Mucosa of descending colon (tissue), 3 donors: ENCODE results near the gene CASKIN1. TPM values are rescaled to one million over a fixed set of nuclear protein-coding genes. Genes with fewer than 3 reads are reported as not detected.
"Not testable (repeated sequence)": the region's sequence is repeated elsewhere in the genome, so short reads cannot be mapped to it uniquely, and the experiment has no call there.

Source experiments
- ATAC-seq: fragments of 200-7000 bp; cut with Tn5 transposase; one replicate; pipeline ENCODE4 v1.9.1; 2020; ENCODE audit warnings: mild to moderate bottlenecking, moderate library complexity
- DNase-seq, 3 donors: peaks; one replicate each; pipeline ENCODE4 v3.0.0-alpha.2; 2020
- H3K36me3 ChIP-seq: fragments of 200-600 bp; one replicate; pipeline ENCODE4 v1.8.0; 2021; ENCODE audit warnings: low read depth, mild to moderate bottlenecking
- H3K4me1 ChIP-seq: fragments of 200-600 bp; one replicate; pipeline ENCODE4 v1.8.0; 2021; ENCODE audit warnings: low read depth, mild to moderate bottlenecking
- H3K4me3 ChIP-seq: fragments of 200-600 bp; one replicate; pipeline ENCODE4 v1.8.0; 2021; ENCODE audit warnings: mild to moderate bottlenecking
- H3K9me3 ChIP-seq: fragments of 200-600 bp; one replicate; pipeline ENCODE4 v1.8.0; 2021; ENCODE audit warnings: mild to moderate bottlenecking
- intact Hi-C, 2 donors: fragments of 100-400 bp; cut with DNase I in 1 of 2; cut with micrococcal nuclease in 1 of 2; formaldehyde crosslinking; loops; one replicate each; pipeline versions ENCODE4 v1.11.0 to v1.11.1; 2022; cut with DNase I, micrococcal nuclease
- total RNA-seq, 3 donors: library from RNA; stranded (reverse); fragmentation: NEBNext Ultra II Directional in 2 of 3; extraction: Animal tissue kit (Norgen Biotek cat#: 25700) in 2 of 3; gene quantifications; one replicate each; pipeline versions ENCODE4 v1.2.1 to v1.2.4, GENCODE V29; 2021 to 2023
- TF ChIP-seq, protein P1 (sequence below): fragments of 200-600 bp; IDR thresholded peaks from one replicate; pipeline ENCODE4 v1.8.0; 2022; ENCODE audit warnings: antibody characterized with exemption, mild to moderate bottlenecking
- donor health status: DM: no; HTN: no; CAD: no; lungs with moderate emphysema.
- donor health status: DM: no; HTN: no; CAD: no.
- donor health status: DM: no; HTN: yes; CAD: no.

Gene CASKIN1
- total RNA-seq, 3 donors from 2014 or later, result 0.06 to 1.5 (median 1.0) TPM

DNA sequence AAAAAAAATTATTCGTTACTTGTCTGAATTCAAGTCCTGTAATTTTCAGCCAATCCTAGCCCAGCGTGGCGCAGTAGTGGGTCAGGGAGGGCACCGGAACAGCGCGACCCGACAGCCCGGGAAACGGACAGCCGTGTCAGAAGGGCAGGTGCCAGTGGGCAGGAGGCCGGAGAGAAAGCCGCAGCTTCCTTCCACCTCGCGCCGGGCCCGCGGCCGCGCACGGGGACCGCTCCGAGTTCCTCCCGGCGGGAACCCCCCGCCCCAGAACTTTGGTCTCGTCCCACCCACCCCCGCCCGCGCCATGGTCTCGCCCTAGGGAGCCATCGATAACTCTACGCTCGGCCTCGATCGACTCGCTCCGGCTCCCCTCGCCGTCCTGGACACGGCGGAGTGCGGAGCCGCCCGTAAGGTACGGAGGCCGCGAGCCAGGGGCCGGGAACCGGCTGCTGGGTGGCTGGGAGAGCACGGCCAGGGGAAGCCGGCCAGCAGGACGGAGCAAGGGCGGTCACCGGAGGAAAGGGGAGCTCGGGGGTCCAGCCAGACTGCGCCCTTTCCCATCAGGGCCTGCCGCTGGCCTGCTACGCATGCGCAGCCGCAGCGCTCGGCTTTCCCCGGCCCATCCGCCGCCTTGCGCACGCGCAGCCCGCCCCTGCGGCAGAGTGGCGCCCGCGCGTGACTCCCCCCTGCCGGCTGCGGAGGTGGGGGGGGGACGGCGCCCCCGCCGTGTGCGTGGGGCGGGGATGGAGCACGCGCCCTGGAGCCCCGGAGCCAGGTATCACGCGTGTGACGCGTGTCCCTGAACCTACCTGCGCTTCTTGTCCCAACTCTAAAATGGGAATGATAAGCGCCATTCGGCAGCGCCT, 8.9 kb upstream of the CASKIN1 start, which contains the start of gene MLST8:
Gene MLST8, plus strand, starts transcription at position 351 of the 863 bp plus-strand sequence. CDS start 632 bp downstream, outside the sequence.
- intact Hi-C loops, result no loop called here
- DNase-seq (peak; percentile 85 to 92 (median 91)), ATAC-seq (peak; percentile 97)
- Histone ChIP-seq H3K4me1 (peaks cover 13% of the 10 kb centered on the region), H3K36me3 (no peaks in the 10 kb centered on the region), H3K4me3 (peak within 1 kb of the TSS; percentile 65), H3K9me3 (no peaks in the 10 kb centered on the region)
- TF ChIP-seq, protein P1, sequence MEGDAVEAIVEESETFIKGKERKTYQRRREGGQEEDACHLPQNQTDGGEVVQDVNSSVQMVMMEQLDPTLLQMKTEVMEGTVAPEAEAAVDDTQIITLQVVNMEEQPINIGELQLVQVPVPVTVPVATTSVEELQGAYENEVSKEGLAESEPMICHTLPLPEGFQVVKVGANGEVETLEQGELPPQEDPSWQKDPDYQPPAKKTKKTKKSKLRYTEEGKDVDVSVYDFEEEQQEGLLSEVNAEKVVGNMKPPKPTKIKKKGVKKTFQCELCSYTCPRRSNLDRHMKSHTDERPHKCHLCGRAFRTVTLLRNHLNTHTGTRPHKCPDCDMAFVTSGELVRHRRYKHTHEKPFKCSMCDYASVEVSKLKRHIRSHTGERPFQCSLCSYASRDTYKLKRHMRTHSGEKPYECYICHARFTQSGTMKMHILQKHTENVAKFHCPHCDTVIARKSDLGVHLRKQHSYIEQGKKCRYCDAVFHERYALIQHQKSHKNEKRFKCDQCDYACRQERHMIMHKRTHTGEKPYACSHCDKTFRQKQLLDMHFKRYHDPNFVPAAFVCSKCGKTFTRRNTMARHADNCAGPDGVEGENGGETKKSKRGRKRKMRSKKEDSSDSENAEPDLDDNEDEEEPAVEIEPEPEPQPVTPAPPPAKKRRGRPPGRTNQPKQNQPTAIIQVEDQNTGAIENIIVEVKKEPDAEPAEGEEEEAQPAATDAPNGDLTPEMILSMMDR, result no peak

DNA sequence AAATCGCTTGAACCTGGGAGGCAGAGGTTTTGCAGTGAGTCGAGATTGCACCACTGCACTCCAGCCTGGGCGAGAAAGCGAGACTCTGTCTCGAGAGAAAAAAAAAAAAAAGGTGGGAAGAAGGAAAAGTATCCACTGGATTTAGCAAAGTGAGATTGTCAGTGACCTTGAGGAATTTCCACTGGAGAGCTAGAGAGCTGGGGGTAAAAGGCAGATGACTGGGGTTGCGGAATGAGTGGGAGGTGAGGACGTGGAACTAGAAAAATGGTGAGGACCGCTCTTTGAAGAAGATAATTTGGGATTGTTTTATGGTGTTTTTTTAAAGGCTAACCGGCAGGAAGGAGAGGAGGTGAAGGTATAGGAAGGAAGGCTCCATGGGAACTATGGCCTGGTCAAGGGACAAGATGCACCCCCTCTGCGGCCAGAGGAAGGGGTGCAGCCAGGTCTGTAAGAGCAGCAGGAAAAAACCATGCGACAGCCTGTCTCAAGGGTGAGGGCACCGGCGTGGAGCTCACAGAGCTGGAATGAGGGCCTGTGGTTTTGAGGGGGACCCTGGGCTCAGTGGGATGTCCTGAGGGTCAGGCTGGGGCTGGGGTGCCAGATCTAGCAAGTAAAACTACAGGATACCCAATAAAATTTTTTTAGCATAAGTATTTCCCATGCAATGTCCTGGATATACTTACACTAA, 8.2 kb upstream of the CASKIN1 start:
- Histone ChIP-seq H3K4me3 (peak overlapping the region; percentile 65), H3K36me3 (no peaks in the 10 kb centered on the region), H3K9me3 (no peaks in the 10 kb centered on the region), H3K4me1 (peaks cover 13% of the 10 kb centered on the region)
- no peak for ATAC-seq
- TF ChIP-seq, protein P1, result no peak
- intact Hi-C loops, result no loop called here
- DNase-seq, result no peak

DNA sequence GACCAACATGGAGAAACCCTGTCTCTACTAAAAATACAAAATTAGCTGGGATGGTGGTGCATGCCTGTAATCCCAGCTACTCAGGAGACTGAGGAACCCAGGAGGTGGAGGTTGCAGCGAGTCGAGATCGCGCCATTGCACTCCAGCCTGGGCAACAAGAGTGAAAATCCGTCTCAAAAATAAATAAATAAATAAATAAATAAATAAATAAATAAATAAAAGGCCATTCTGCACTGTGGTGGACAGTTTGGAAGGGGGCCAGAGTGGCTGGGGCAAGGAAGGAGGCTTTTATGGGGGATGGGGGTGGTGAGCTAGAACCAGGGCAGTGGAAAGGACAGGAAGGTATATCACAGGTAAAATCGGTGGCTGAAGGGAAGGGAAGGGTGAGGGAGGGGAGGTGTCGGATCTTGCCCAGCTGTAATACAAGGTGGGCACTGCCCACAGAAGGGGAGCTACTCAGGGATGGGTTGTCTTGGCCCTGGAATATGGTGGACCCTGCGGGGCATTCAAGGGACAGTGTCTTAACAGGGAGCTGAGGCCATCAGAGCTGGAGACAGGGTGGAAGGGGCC, 6.8 kb upstream of the CASKIN1 start:
- ATAC-seq, intact Hi-C loops: not testable (repeated sequence)

DNA sequence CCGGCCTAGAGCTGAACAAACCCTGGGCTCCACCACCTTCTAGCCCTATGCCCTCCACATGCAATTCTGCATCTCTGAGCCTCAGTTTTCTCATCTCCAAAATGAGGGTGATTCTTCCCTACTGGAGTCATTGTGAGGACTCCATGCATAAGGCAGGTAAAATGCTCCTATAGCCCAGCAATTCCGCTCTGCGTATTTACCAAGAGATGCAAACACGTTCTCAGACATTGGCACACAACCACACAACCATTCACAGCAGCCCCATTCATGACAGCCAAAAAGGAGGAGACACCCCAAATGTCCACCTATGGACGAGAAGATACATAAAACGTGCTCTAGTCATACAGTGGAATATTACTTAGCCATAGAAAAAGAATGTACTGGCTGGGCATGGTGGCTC, 3.9 kb upstream of the CASKIN1 start:
- H3K9me3 ChIP-seq, result no peaks in the 10 kb centered on the region
- H3K36me3 ChIP-seq, result no peaks in the 10 kb centered on the region
- no peak for ATAC-seq
- H3K4me1 ChIP-seq, result peaks cover 13% of the 10 kb centered on the region
- intact Hi-C loops, result no loop called here
- TF ChIP-seq, protein P1, result no peak
- H3K4me3 ChIP-seq, result no peak overlapping the region
- DNase-seq, result no peak

More for the DNA sequence above, 6.8 kb upstream of the CASKIN1 start:
- not testable (repeated sequence) for DNase-seq, H3K4me3 ChIP-seq, H3K9me3 ChIP-seq, H3K36me3 ChIP-seq
- peaks cover 13% of the 10 kb centered on the region for H3K4me1 ChIP-seq

DNA sequence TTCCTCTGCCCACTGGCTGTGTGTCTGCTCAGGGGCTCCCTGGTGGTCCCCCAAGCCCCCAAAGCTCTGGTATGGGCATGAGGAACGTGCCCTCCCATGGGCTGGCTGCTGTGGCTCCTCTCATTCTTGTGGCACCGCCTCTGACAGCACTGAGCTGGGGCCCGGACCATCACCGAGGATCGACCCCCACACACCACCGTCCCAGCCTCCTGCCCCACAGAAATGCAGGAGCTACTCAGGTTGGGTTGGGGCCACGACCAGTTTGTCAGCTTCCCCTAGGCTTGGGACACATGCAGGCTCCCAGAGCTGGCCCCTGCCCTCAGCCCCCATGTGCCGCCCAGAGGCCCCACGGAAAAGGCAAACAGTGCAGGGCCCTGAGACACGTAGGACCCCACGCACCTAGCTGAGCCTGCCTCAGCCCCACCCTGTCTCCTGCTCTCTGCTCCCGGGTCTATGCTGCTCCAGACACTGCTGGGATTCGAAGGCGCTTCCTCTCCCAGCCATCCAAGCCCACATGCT, 3.3 kb upstream of the CASKIN1 start:
- intact Hi-C loops, result no loop called here
- ATAC-seq, result no peak

More for the DNA sequence above, 3.3 kb upstream of the CASKIN1 start:
- TF ChIP-seq, protein P1, result no peak
- no peak overlapping the region for H3K4me3 ChIP-seq
- H3K4me1 ChIP-seq, result peaks cover 15% of the 10 kb centered on the region
- H3K36me3 ChIP-seq, result no peaks in the 10 kb centered on the region
- no peaks in the 10 kb centered on the region for H3K9me3 ChIP-seq
- DNase-seq, result no peak
